Measurements from ENCODE around the gene PTCH2.
A peak's percentile ranks its signal among the peaks of the same experiment; 100 is the strongest.
"Not testable (repeated sequence)": the region's sequence is repeated elsewhere in the genome, so short reads cannot be mapped to it uniquely, and the experiment has no call there.

PTCH2 gene

GRCh38 chr1:44846985-44847384 is 3.9 kb upstream of the PTCH2 start:
- DNase-seq (ENCODE audit: extremely low read depth in 1 of 2, low read depth in 1 of 2), result no peak

GRCh38 chr1:44842486-44842861 is 579 bp downstream of the PTCH2 start:
- DNase-seq (ENCODE audit: extremely low read depth in 1 of 2, low read depth in 1 of 2), result no peak

- DNase-seq (ENCODE audit: extremely low read depth in 1 of 2, low read depth in 1 of 2), result no peak
Measured at GRCh38 chr1:44839576-44839975, 3.5 kb downstream of the PTCH2 start.

- DNase-seq (ENCODE audit: extremely low read depth in 1 of 2, low read depth in 1 of 2), result not testable (repeated sequence)
Measured at GRCh38 chr1:44838294-44838693, 4.8 kb downstream of the PTCH2 start.

GRCh38 chr1:44835738-44836675 is 7.0 kb downstream of the PTCH2 start:
- DNase-seq (ENCODE audit: extremely low read depth in 1 of 2, low read depth in 1 of 2), result peak; percentile 59 to 88

- DNase-seq (ENCODE audit: extremely low read depth in 1 of 2, low read depth in 1 of 2), result no peak
Measured at GRCh38 chr1:44834328-44834727, 8.7 kb downstream of the PTCH2 start.

GRCh38 chr1:44832056-44832705 is 10.9 kb downstream of the PTCH2 start:
- no peak for DNase-seq (ENCODE audit: extremely low read depth in 1 of 2, low read depth in 1 of 2)

GRCh38 chr1:44831516-44831915 is 11.5 kb downstream of the PTCH2 start:
- DNase-seq (ENCODE audit: extremely low read depth in 1 of 2, low read depth in 1 of 2), result no peak

GRCh38 chr1:44830900-44831304 is 12.2 kb downstream of the PTCH2 start:
- DNase-seq (ENCODE audit: extremely low read depth in 1 of 2, low read depth in 1 of 2), result no peak

GRCh38 chr1:44829506-44830384 is 13.3 kb downstream of the PTCH2 start:
- DNase-seq (ENCODE audit: extremely low read depth in 1 of 2, low read depth in 1 of 2), result no peak

- DNase-seq (ENCODE audit: extremely low read depth in 1 of 2, low read depth in 1 of 2), result no peak
Measured at GRCh38 chr1:44828841-44829440, 14.1 kb downstream of the PTCH2 start.

GRCh38 chr1:44828003-44828651 is 14.9 kb downstream of the PTCH2 start:
- no peak for DNase-seq (ENCODE audit: extremely low read depth in 1 of 2, low read depth in 1 of 2)

GRCh38 chr1:44827197-44828002 is 15.7 kb downstream of the PTCH2 start:
- no peak for DNase-seq (ENCODE audit: extremely low read depth in 1 of 2, low read depth in 1 of 2)

GRCh38 chr1:44826375-44827196 is 16.5 kb downstream of the PTCH2 start:
- no peak for DNase-seq (ENCODE audit: extremely low read depth in 1 of 2, low read depth in 1 of 2)

GRCh38 chr1:44824392-44824791 is 18.7 kb downstream of the PTCH2 start:
- DNase-seq (ENCODE audit: extremely low read depth in 1 of 2, low read depth in 1 of 2), result not testable (repeated sequence)

- no peak for DNase-seq (ENCODE audit: extremely low read depth in 1 of 2, low read depth in 1 of 2)
Measured at GRCh38 chr1:44822981-44823451, 20.0 kb downstream of the PTCH2 start.

GRCh38 chr1:44822131-44822701 is 20.8 kb downstream of the PTCH2 start:
- DNase-seq (ENCODE audit: extremely low read depth in 1 of 2, low read depth in 1 of 2), result no peak

GRCh38 chr1:44821240-44821715 is 21.8 kb downstream of the PTCH2 start:
- no peak for DNase-seq (ENCODE audit: extremely low read depth in 1 of 2, low read depth in 1 of 2)
